GM12878 (cell line): ENCODE results near the gene CPSF6. TPM values are rescaled to one million over a fixed set of nuclear protein-coding genes. Genes with fewer than 3 reads are reported as not detected.

Experiments
- ATAC-seq: fragments of 200-7000 bp; cut with Tn5 transposase; 3 replicates; pipeline ENCODE4 v1.9.1; 2020; ENCODE audit warnings: mild to moderate bottlenecking, moderate library complexity
- BruUV-seq: library from RNA; stranded (reverse); fragments of 400-500 nt; replicated peaks from 2 replicates; lab custom pipeline; 2021; lab: Mats Ljungman, UMichigan
- CTCF ChIA-PET: fragments of 300-600 bp; sonication (Branson Sonifier 250); formaldehyde crosslinking; extraction: SDS; loops from one replicate; lab custom pipeline; 2021; ENCODE audit warnings: inconsistent platforms; lab: Yijun Ruan, JAX
- POLR2A ChIA-PET: fragments of 350-600 bp; formaldehyde crosslinking; extraction: SDS; loops from one replicate; lab custom pipeline; 2021; ENCODE audit warnings: inconsistent platforms; lab: Charles Lee
- RAD21 ChIA-PET: fragments of 300-600 bp; sonication (Branson Sonifier 250); formaldehyde crosslinking; loops from one replicate; lab custom pipeline; 2023; ENCODE audit warnings: antibody characterized with exemption; ENCODE audit not compliant: unreplicated experiment; lab: Charles Lee
- SMC1A ChIA-PET: fragments of 300-600 bp; sonication (Branson Sonifier 250); formaldehyde crosslinking; loops from one replicate; lab custom pipeline; 2023; ENCODE audit not compliant: unreplicated experiment, uncharacterized antibody; lab: Charles Lee
- DNase-seq: peaks from one replicate; pipeline ENCODE4 v3.0.0-alpha.2; 2011; ENCODE audit warnings: low read depth, low spot score
- FAIRE-seq: peaks from 3 replicates; lab custom pipeline; 2011; peaks lifted over from hg19 to GRCh38; lab: Jason Lieb, UNC
- H2AFZ ChIP-seq: 2 replicates; pipeline ENCODE4 v1.6.0; 2011; ENCODE audit warnings: low read depth, low read length, control low read depth; ENCODE audit not compliant: control insufficient read depth
- H3K27ac ChIP-seq: 2 replicates; pipeline ENCODE4 v1.5.1; 2011; ENCODE audit warnings: control low read depth; ENCODE audit not compliant: control insufficient read depth, insufficient read depth
- H3K27me3 ChIP-seq, 2 experiments: replicated peaks in 1 of 2; 2 replicates each; pipeline versions ENCODE4 v1.6.0 to v1.6.1; 2011; ENCODE audit warnings: low read length in 1 of 2; ENCODE audit not compliant: control insufficient read depth in 2 of 2, insufficient read depth in 2 of 2
- H3K36me3 ChIP-seq, 2 experiments: 2 replicates each; pipeline ENCODE4 v1.5.1; 2011; ENCODE audit warnings: low read length in 1 of 2; ENCODE audit not compliant: control insufficient read depth in 2 of 2, insufficient read depth in 2 of 2
- H3K4me1 ChIP-seq: 2 replicates; pipeline ENCODE4 v1.6.1; 2011; ENCODE audit warnings: mild to moderate bottlenecking, low read length, moderate library complexity, mixed read lengths; ENCODE audit not compliant: control insufficient read depth, insufficient read depth
- H3K4me2 ChIP-seq: 2 replicates; pipeline ENCODE4 v1.6.0; 2011; ENCODE audit warnings: control low read depth; ENCODE audit not compliant: control insufficient read depth, insufficient read depth
- H3K4me3 ChIP-seq: fragments of 200-600 bp; sonication (generic); 2 replicates; pipeline ENCODE4 v1.5.1; 2016
- H3K79me2 ChIP-seq: 2 replicates; pipeline ENCODE4 v1.6.0; 2011; ENCODE audit warnings: low read length; ENCODE audit not compliant: control insufficient read depth, insufficient read depth
- H3K9ac ChIP-seq: 2 replicates; pipeline ENCODE4 v1.8.0; 2011; ENCODE audit warnings: low read length, control low read depth, mixed read lengths; ENCODE audit not compliant: control insufficient read depth, insufficient read depth
- H3K9me3 ChIP-seq: replicated peaks from 3 replicates; pipeline ENCODE4 v1.5.1; 2011; ENCODE audit warnings: mild to moderate bottlenecking, low read length; ENCODE audit not compliant: control insufficient read depth, insufficient read depth
- H4K20me1 ChIP-seq: 2 replicates; pipeline ENCODE4 v1.6.0; 2011; ENCODE audit not compliant: control insufficient read depth, insufficient read depth
- ATF3 ChIP-seq: IDR thresholded peaks from 2 replicates; pipeline ENCODE4 v1.6.1; 2011; ENCODE audit warnings: low read depth, mild to moderate bottlenecking, low read length, moderate library complexity, borderline replicate concordance; ENCODE audit errors: extremely low read depth
- BHLHE40 ChIP-seq, 2 experiments: fragments of 450-650 bp in 1 of 2; IDR thresholded peaks; 2 replicates each; pipeline ENCODE4 v1.6.1; 2011 to 2017; ENCODE audit warnings: low read depth in 2 of 2, borderline replicate concordance in 1 of 2, improper control_type of control experiment in 1 of 2, low read length in 1 of 2, mild to moderate bottlenecking in 1 of 2
- CHD1 ChIP-seq: IDR thresholded peaks from 2 replicates; pipeline ENCODE4 v1.6.1; 2012; ENCODE audit warnings: low read depth, low read length, improper control_type of control experiment
- ETV6 ChIP-seq, 2 experiments: fragments of 450-650 bp in 1 of 2; IDR thresholded peaks in 1 of 2; conservative IDR thresholded peaks in 1 of 2; 2 replicates each; pipeline ENCODE4 v1.6.1; 2014; ENCODE audit warnings: antibody characterized with exemption in 1 of 2, borderline replicate concordance in 1 of 2, low read depth in 1 of 2, mild to moderate bottlenecking in 1 of 2, moderate library complexity in 1 of 2
- HCFC1 ChIP-seq: fragments of 150-350 bp; IDR thresholded peaks from 2 replicates; pipeline ENCODE4 v1.6.1; 2014; ENCODE audit warnings: low read length
- HDAC6 ChIP-seq: fragments of 200-600 bp; sonication (generic); IDR thresholded peaks from one replicate; pipeline ENCODE4 v1.8.0; 2017; ENCODE audit warnings: antibody characterized with exemption; ENCODE audit not compliant: unreplicated experiment
- POLR2A ChIP-seq: IDR thresholded peaks from 2 replicates; pipeline ENCODE4 v1.6.1; 2011; ENCODE audit warnings: low read depth, mild to moderate bottlenecking, low read length
- RFX5 ChIP-seq: IDR thresholded peaks from 2 replicates; pipeline ENCODE4 v1.6.1; 2011; ENCODE audit warnings: low read depth, low read length, improper control_type of control experiment
- SMAD5 ChIP-seq: IDR thresholded peaks from 2 replicates; pipeline ENCODE4 v1.6.1; 2016; ENCODE audit warnings: antibody characterized with exemption, low read depth
- TAF1 ChIP-seq: IDR thresholded peaks from 2 replicates; pipeline ENCODE4 v1.6.1; 2011; ENCODE audit warnings: mild to moderate bottlenecking, low read depth, low read length, borderline replicate concordance
- TCF3 ChIP-seq: IDR thresholded peaks from 2 replicates; pipeline ENCODE4 v1.6.1; 2012; ENCODE audit warnings: low read depth, mild to moderate bottlenecking, low read length, borderline replicate concordance; ENCODE audit not compliant: insufficient read depth
- WGBS: methylation state at CpG from one replicate; pipeline ENCODE4 v1.1.6; 2016; ENCODE audit warnings: low lambda C conversion rate; ENCODE audit not compliant: insufficient replicate concordance, insufficient coverage; ENCODE audit errors: missing lambda C conversion rate; 5-methylcytosine and 5-hydroxymethylcytosine counted together
- in situ Hi-C: fragments of 300-500 bp; cut with MboI; formaldehyde crosslinking; loops from 9 replicates; pipeline ENCODE4 v1.14.3; 2018; ENCODE audit warnings: mixed read lengths
- intact Hi-C: fragments of 100-400 bp; cut with micrococcal nuclease; formaldehyde crosslinking; loops from one replicate; pipeline ENCODE4 v1.14.2; 2022; ENCODE audit not compliant: unreplicated experiment
- polyA plus RNA-seq, 11 experiments: library from polyadenylated mRNA; depleted of rRNA in 4 of 11; unstranded in 6 of 11; stranded (reverse) in 5 of 11; fragments of >200 nt; fragmentation: Nextera tagmentation in 4 of 11; fragmentation: Illumina TruSeq in 1 of 11; extraction: Ambion mirVana in 4 of 11; extraction: Trizol in 1 of 11; gene quantifications; 1 replicate in 1 of 11; 2 replicates in 10 of 11; pipeline versions ENCODE4 v1.2.1 to v1.2.3, GENCODE V29; 2011 to 2016; ENCODE audit warnings: inconsistent platforms in 2 of 11, missing spikeins in 2 of 11, low read depth in 1 of 11
- total RNA-seq, 4 experiments: library from RNA; depleted of rRNA in 3 of 4; stranded (reverse); fragments of >200 nt in 3 of 4; fragmentation: Illumina TruSeq in 1 of 4; extraction: Trizol in 1 of 4; gene quantifications; 2 replicates each; pipeline versions ENCODE4 v1.2.1 to v1.2.3, GENCODE V29; 2013 to 2021
- TF ChIP-seq, protein P1 (sequence below): fragments of 450-650 bp; formaldehyde crosslinking; IDR thresholded peaks from 2 replicates; pipeline ENCODE4 v1.5.0; 2022; ENCODE audit warnings: mild to moderate bottlenecking, missing genetic modification characterization

Gene CPSF6
- total and polyA plus RNA-seq, 10 of the 15 experiments (the other 5 are each of a cell fraction or from before 2014, with no cell fraction given) = 40.9 to 150 (median 79.1) TPM

- Histone ChIP-seq H3K4me1 (no peaks in the 10 kb centered on the region), H3K27me3 (no peaks in the 10 kb centered on the region), H3K79me2 (peaks cover 9% of the 10 kb centered on the region), H4K20me1 (no peaks in the 10 kb centered on the region), H3K4me2 (no peak overlapping the region), H3K27ac (no peak overlapping the region), H2AFZ (no peak overlapping the region), H3K9ac (no peak overlapping the region), H3K9me3 (no peaks in the 10 kb centered on the region), H3K4me3 (no peak overlapping the region), H3K36me3 (peaks cover 11 to 32% of the 10 kb centered on the region in 2 experiments)
- intact Hi-C loops = loop anchor here (10.0 kb wide), 1 partner anchor 394 kb away; no protein-coding TSS in a partner anchor
- POLR2A ChIA-PET = no interaction called here
- RAD21 ChIA-PET = interaction anchor here (1.0 kb wide), 1 partner anchor 104 kb away, joined by 3 read pairs; no protein-coding TSS in a partner anchor
- CTCF ChIA-PET = interaction anchor here (1.0 to 1.8 kb wide), 3 partner anchors 84 to 327 kb away, joined by 3 to 18 read pairs (median 3); partner anchors contain the start of gene CCT2
- no TSS peak for BruUV-seq
- 94% methylated on average over 9 of the region's 10 CpGs for WGBS
- ATAC-seq (no peak), FAIRE-seq (no peak), DNase-seq (no peak)
- in situ Hi-C loops = no loop called here
- TF ChIP-seq POLR2A = 0 out of 2 replicates have a peak, but pooled peaks have one; percentile 21
- no peak for TF ChIP-seq HDAC6
- TF ChIP-seq ETV6 (conservative IDR thresholded peaks at IDR 0.05 in 1 of 2, IDR thresholded peaks at IDR 0.05 in 1 of 2; ENCODE audit: borderline replicate concordance in 1 of 2, low read depth in 1 of 2) = no peak
- TF ChIP-seq SMAD5 = no peak
- SMC1A ChIA-PET = interaction anchor here (0.6 to 2.0 kb wide), 4 partner anchors 16 to 393 kb away, joined by 3 to 12 read pairs (median 3); no protein-coding TSS in a partner anchor
These were observed 19.3 kb downstream of the CPSF6 start for GRCh38 chr12:69258655-69259054.

- in situ Hi-C loops (no loop called here), intact Hi-C loops (no loop called here)
- ChIA-PET RAD21 (no interaction called here), POLR2A (no interaction called here), SMC1A (interaction anchor here (1.0 kb wide), 1 partner anchor 13 kb away, joined by 3 read pairs; no protein-coding TSS in a partner anchor), CTCF (interaction anchor here (0.9 to 1.4 kb wide), 2 partner anchors 29 to 106 kb away, joined by 3 read pairs; no protein-coding TSS in a partner anchor)
- no peaks in the 10 kb centered on the region for H3K79me2 ChIP-seq
- H3K27ac ChIP-seq = no peak overlapping the region
- FAIRE-seq (no peak), ATAC-seq (no peak), DNase-seq (no peak)
- H3K27me3 ChIP-seq = no peaks in the 10 kb centered on the region
- H4K20me1 ChIP-seq = no peaks in the 10 kb centered on the region
- WGBS = 97% methylated on average over 20 of the region's 20 CpGs
- no peak overlapping the region for H3K4me3 ChIP-seq
- no peaks in the 10 kb centered on the region for H3K4me1 ChIP-seq
- no peak overlapping the region for H2AFZ ChIP-seq
- H3K9ac ChIP-seq = no peak overlapping the region
- no TSS peak for BruUV-seq
- no peak overlapping the region for H3K4me2 ChIP-seq
- H3K9me3 ChIP-seq = no peaks in the 10 kb centered on the region
- H3K36me3 ChIP-seq = peaks cover 9 to 23% of the 10 kb centered on the region in 2 experiments
- TF ChIP-seq BHLHE40 (IDR thresholded peaks at IDR 0.05; ENCODE audit: borderline replicate concordance in 1 of 2, low read depth in 2 of 2, low read length in 1 of 2) = no peak
- TF ChIP-seq RFX5 = no peak
- no peak for TF ChIP-seq TAF1
- TF ChIP-seq, protein P1, sequence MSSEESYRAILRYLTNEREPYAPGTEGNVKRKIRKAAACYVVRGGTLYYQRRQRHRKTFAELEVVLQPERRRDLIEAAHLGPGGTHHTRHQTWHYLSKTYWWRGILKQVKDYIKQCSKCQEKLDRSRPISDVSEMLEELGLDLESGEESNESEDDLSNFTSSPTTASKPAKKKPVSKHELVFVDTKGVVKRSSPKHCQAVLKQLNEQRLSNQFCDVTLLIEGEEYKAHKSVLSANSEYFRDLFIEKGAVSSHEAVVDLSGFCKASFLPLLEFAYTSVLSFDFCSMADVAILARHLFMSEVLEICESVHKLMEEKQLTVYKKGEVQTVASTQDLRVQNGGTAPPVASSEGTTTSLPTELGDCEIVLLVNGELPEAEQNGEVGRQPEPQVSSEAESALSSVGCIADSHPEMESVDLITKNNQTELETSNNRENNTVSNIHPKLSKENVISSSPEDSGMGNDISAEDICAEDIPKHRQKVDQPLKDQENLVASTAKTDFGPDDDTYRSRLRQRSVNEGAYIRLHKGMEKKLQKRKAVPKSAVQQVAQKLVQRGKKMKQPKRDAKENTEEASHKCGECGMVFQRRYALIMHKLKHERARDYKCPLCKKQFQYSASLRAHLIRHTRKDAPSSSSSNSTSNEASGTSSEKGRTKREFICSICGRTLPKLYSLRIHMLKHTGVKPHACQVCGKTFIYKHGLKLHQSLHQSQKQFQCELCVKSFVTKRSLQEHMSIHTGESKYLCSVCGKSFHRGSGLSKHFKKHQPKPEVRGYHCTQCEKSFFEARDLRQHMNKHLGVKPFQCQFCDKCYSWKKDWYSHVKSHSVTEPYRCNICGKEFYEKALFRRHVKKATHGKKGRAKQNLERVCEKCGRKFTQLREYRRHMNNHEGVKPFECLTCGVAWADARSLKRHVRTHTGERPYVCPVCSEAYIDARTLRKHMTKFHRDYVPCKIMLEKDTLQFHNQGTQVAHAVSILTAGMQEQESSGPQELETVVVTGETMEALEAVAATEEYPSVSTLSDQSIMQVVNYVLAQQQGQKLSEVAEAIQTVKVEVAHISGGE (CRISPR knock-in tag) = no peak
- TF ChIP-seq TCF3 = no peak
- no peak for TF ChIP-seq CHD1
- no peak for TF ChIP-seq ATF3
- no peak for TF ChIP-seq HCFC1
- no peak for TF ChIP-seq POLR2A
These were observed 23.1 kb downstream of the CPSF6 start for GRCh38 chr12:69262264-69262974.
